ENCODE results near the gene NCOA5.
"Not testable (repeated sequence)": the region's sequence is repeated elsewhere in the genome, so short reads cannot be mapped to it uniquely, and the experiment has no call there.

NCOA5 gene

GRCh38 chr20:46120136-46120535, 30.4 kb upstream of the NCOA5 start:
- DNase-seq, result no peak

- no peak for DNase-seq
Measured at GRCh38 chr20:46119547-46119946, 29.8 kb upstream of the NCOA5 start.

- DNase-seq, result no peak
Measured at GRCh38 chr20:46119028-46119546, 29.3 kb upstream of the NCOA5 start.

GRCh38 chr20:46118481-46119020, 28.8 kb upstream of the NCOA5 start:
- DNase-seq, result no peak

GRCh38 chr20:46117704-46118467, 28.1 kb upstream of the NCOA5 start, which contains the start of gene CD40:
Gene CD40, plus strand, starts transcription at chr20:46118314. Its CDS starts 30 bp downstream, at chr20:46118344.
- peak; percentile 76 for DNase-seq

- DNase-seq, result no peak
Measured at GRCh38 chr20:46114449-46114848, 24.7 kb upstream of the NCOA5 start.

- DNase-seq, result no peak
Measured at GRCh38 chr20:46113113-46113470, 23.3 kb upstream of the NCOA5 start.

GRCh38 chr20:46112430-46113112, 22.8 kb upstream of the NCOA5 start:
- no peak for DNase-seq

GRCh38 chr20:46111836-46112212, 22.1 kb upstream of the NCOA5 start:
- no peak for DNase-seq

GRCh38 chr20:46111028-46111835, 21.5 kb upstream of the NCOA5 start:
- no peak for DNase-seq

GRCh38 chr20:46108976-46109375, 19.2 kb upstream of the NCOA5 start:
- no peak for DNase-seq

- no peak for DNase-seq
Measured at GRCh38 chr20:46108435-46108841, 18.7 kb upstream of the NCOA5 start.

- no peak for DNase-seq
Measured at GRCh38 chr20:46107061-46107460, 17.3 kb upstream of the NCOA5 start.

GRCh38 chr20:46104262-46104661, 14.5 kb upstream of the NCOA5 start:
- DNase-seq, result no peak

- no peak for DNase-seq
Measured at GRCh38 chr20:46102940-46103339, 13.2 kb upstream of the NCOA5 start.

GRCh38 chr20:46101957-46102356, 12.2 kb upstream of the NCOA5 start:
- DNase-seq, result no peak

GRCh38 chr20:46100988-46101387, 11.2 kb upstream of the NCOA5 start:
- DNase-seq, result no peak

- DNase-seq, result not testable (repeated sequence)
Measured at GRCh38 chr20:46100444-46100843, 10.7 kb upstream of the NCOA5 start.

- no peak for DNase-seq
Measured at GRCh38 chr20:46099491-46100287, 9.9 kb upstream of the NCOA5 start.

GRCh38 chr20:46093531-46093930, 3.8 kb upstream of the NCOA5 start:
- no peak for DNase-seq

GRCh38 chr20:46091622-46092535, 2.1 kb upstream of the NCOA5 start:
- not testable (repeated sequence) for DNase-seq
